Panc1 (cell line): ENCODE results near the gene CHMP6. TPM values are rescaled to one million over a fixed set of nuclear protein-coding genes. Genes with fewer than 3 reads are reported as not detected.

ENCODE experiments used
- ATAC-seq: fragments of 200-7000 bp; cut with Tn5 transposase; 2 replicates; pipeline ENCODE4 v1.9.1; 2020; ENCODE audit warnings: mild to moderate bottlenecking, moderate library complexity
- BruUV-seq: library from RNA; stranded (reverse); fragments of 400-500 nt; replicated peaks from 2 replicates; lab custom pipeline; 2021; lab: Mats Ljungman, UMichigan
- CTCF ChIA-PET: fragments of 300-600 bp; sonication (Branson Sonifier 250); formaldehyde crosslinking; loops from one replicate; lab custom pipeline; 2022; ENCODE audit warnings: antibody characterized with exemption; lab: Charles Lee
- POLR2A ChIA-PET: fragments of 300-600 bp; sonication (Branson Sonifier 250); formaldehyde crosslinking; loops from one replicate; lab custom pipeline; 2022; ENCODE audit warnings: antibody characterized with exemption; lab: Charles Lee
- DNase-seq: peaks from one replicate; pipeline ENCODE4 v3.0.0-alpha.2; 2010; ENCODE audit warnings: low read depth, low spot score
- H3K27ac ChIP-seq: 2 replicates; pipeline ENCODE4 v1.5.1; 2011; ENCODE audit warnings: mild to moderate bottlenecking, low read length, inconsistent platforms
- H3K27me3 ChIP-seq: fragments of 200-500 bp; sonication (Bioruptor generic); 2 replicates; pipeline ENCODE4 v1.6.0; 2014; ENCODE audit warnings: low read length, inconsistent platforms; ENCODE audit not compliant: control insufficient read depth, insufficient read depth
- H3K36me3 ChIP-seq: fragments of 200-500 bp; sonication (Bioruptor generic); 2 replicates; pipeline ENCODE4 v1.5.1; 2014; ENCODE audit warnings: inconsistent platforms, mild to moderate bottlenecking, low read length, moderate library complexity; ENCODE audit not compliant: control insufficient read depth, insufficient read depth
- H3K4me1 ChIP-seq: 2 replicates; pipeline ENCODE4 v1.5.1; 2011; ENCODE audit warnings: inconsistent platforms, mild to moderate bottlenecking, low read length, moderate library complexity; ENCODE audit not compliant: control insufficient read depth, insufficient read depth
- H3K4me3 ChIP-seq, 2 experiments: 2 replicates each; pipeline ENCODE4 v1.5.1; 2011 to 2012; ENCODE audit warnings: low read depth in 2 of 2, low read length in 2 of 2, mild to moderate bottlenecking in 2 of 2, inconsistent platforms in 1 of 2, moderate library complexity in 1 of 2
- H3K9me3 ChIP-seq: fragments of 200-500 bp; sonication (Bioruptor generic); 2 replicates; pipeline ENCODE4 v1.5.1; 2014; ENCODE audit warnings: low read depth, mild to moderate bottlenecking, inconsistent platforms, low read length, moderate library complexity; ENCODE audit not compliant: control insufficient read depth, insufficient read depth
- CTCF ChIP-seq: fragments of 450-650 bp; IDR thresholded peaks from 2 replicates; pipeline ENCODE4 v1.5.1; 2017; ENCODE audit warnings: mild to moderate bottlenecking
- POLR2AphosphoS5 ChIP-seq: IDR thresholded peaks from 2 replicates; pipeline ENCODE4 v1.6.1; 2012; ENCODE audit warnings: mild to moderate bottlenecking, low read depth, low read length, moderate library complexity
- REST ChIP-seq, 2 experiments: IDR thresholded peaks; 2 replicates each; pipeline ENCODE4 v1.6.1; 2011 to 2012; ENCODE audit warnings: low read depth in 2 of 2, control low read depth in 1 of 2, low read length in 1 of 2, mild to moderate bottlenecking in 1 of 2, moderate library complexity in 1 of 2; ENCODE audit not compliant: insufficient read depth in 1 of 2
- SIN3A ChIP-seq: IDR thresholded peaks from 2 replicates; pipeline ENCODE4 v1.6.1; 2012; ENCODE audit warnings: low read depth, mild to moderate bottlenecking, low read length, moderate library complexity, borderline replicate concordance; ENCODE audit not compliant: insufficient read depth
- TCF7L2 ChIP-seq: IDR thresholded peaks from 2 replicates; pipeline ENCODE4 v1.6.1; 2011; ENCODE audit warnings: mild to moderate bottlenecking, low read depth, low read length, inconsistent platforms
- in situ Hi-C: cut with HindIII; loops from 2 replicates; pipeline ENCODE4 v1.10.0; 2016; ENCODE audit warnings: low sequenced_read_pairs, low pct_unique_long_range_greater_than_20kb
- intact Hi-C: fragments of 100-400 bp; cut with micrococcal nuclease; formaldehyde crosslinking; loops from one replicate; pipeline ENCODE4 v1.10.0; 2022; ENCODE audit not compliant: unreplicated experiment
- total RNA-seq: library from RNA; stranded (reverse); gene quantifications from one replicate; pipeline ENCODE4 v1.2.1, GENCODE V29; 2021; ENCODE audit not compliant: unreplicated experiment

CHMP6 gene
- total RNA-seq, 1 experiment from 2014 or later, result 43.7 TPM

GRCh38 chr17:81026266-81027036, 34.8 kb downstream of the CHMP6 start:
- H3K4me3 ChIP-seq, result no peak overlapping the region
- in situ Hi-C loops, result no loop called here
- ChIA-PET CTCF (interaction anchor here (1.2 kb wide), 1 partner anchor 31 kb away, joined by 3 read pairs; no protein-coding TSS in a partner anchor), POLR2A (no interaction called here)
- TF ChIP-seq REST (IDR thresholded peaks at IDR 0.05; ENCODE audit: insufficient read depth in 1 of 2, low read depth in 2 of 2, low read length in 1 of 2), result no peak
- no peak for TF ChIP-seq POLR2AphosphoS5
- TF ChIP-seq CTCF, result no peak
- TF ChIP-seq SIN3A, result no peak
- no peak for TF ChIP-seq TCF7L2
- no peaks in the 10 kb centered on the region for H3K27me3 ChIP-seq
- no peak for DNase-seq
- BruUV-seq, result no TSS peak
- intact Hi-C loops, result no loop called here
- H3K4me1 ChIP-seq, result peaks cover 11% of the 10 kb centered on the region
- H3K27ac ChIP-seq, result no peak overlapping the region
- no peak for ATAC-seq
- H3K36me3 ChIP-seq, result no peaks in the 10 kb centered on the region
- no peaks in the 10 kb centered on the region for H3K9me3 ChIP-seq

GRCh38 chr17:81027038-81027437, 35.4 kb downstream of the CHMP6 start:
- Histone ChIP-seq H3K27me3 (no peaks in the 10 kb centered on the region), H3K36me3 (no peaks in the 10 kb centered on the region), H3K4me3 (no peak overlapping the region), H3K4me1 (peaks cover 11% of the 10 kb centered on the region), H3K27ac (no peak overlapping the region), H3K9me3 (no peaks in the 10 kb centered on the region)
- BruUV-seq, result no TSS peak
- DNase-seq (no peak), ATAC-seq (no peak)
- ChIA-PET CTCF (no interaction called here), POLR2A (no interaction called here)
- in situ Hi-C loops, result no loop called here
- intact Hi-C loops, result no loop called here
- TF ChIP-seq REST (IDR thresholded peaks at IDR 0.05; ENCODE audit: insufficient read depth in 1 of 2, low read depth in 2 of 2, low read length in 1 of 2) (no peak), CTCF (no peak), POLR2AphosphoS5 (no peak), SIN3A (no peak), TCF7L2 (no peak)
